Naive B cell (primary cell): ENCODE results near the gene ADSS1. TPM values are rescaled to one million over a fixed set of nuclear protein-coding genes. Genes with fewer than 3 reads are reported as not detected.

Experiments
- ATAC-seq, 2 donors: fragments of 150-1000 bp; cut with Tn5 transposase; 2 replicates each; pipeline ENCODE4 v1.10.0; 2021; ENCODE audit warnings: low read depth in 2 of 2, mild to moderate bottlenecking in 2 of 2, moderate library complexity in 2 of 2
- DNase-seq: peaks from one replicate; pipeline ENCODE4 v3.0.0; 2022
- H3K27ac Mint-ChIP-seq, 6 donors: one replicate each; pipeline ENCODE4 v1.8.0; 2020 to 2022; ENCODE audit warnings: mild to moderate bottlenecking in 6 of 6, mixed read lengths in 6 of 6, moderate library complexity in 5 of 6, inconsistent platforms in 2 of 6
- H3K27me3 Mint-ChIP-seq, 3 donors: one replicate each; pipeline ENCODE4 v1.8.0; 2021 to 2022; ENCODE audit warnings: mixed read lengths in 3 of 3, mild to moderate bottlenecking in 1 of 3
- H3K36me3 Mint-ChIP-seq, 2 donors: one replicate each; pipeline ENCODE4 v1.8.0; 2020 to 2022; ENCODE audit warnings: mixed read lengths in 2 of 2, inconsistent platforms in 1 of 2, mild to moderate bottlenecking in 1 of 2
- H3K4me1 Mint-ChIP-seq, 3 donors: one replicate each; pipeline ENCODE4 v1.8.0; 2020 to 2022; ENCODE audit warnings: mixed read lengths in 3 of 3, inconsistent platforms in 1 of 3, mild to moderate bottlenecking in 1 of 3, moderate library complexity in 1 of 3
- H3K4me3 Mint-ChIP-seq, 8 donors: one replicate each; pipeline ENCODE4 v1.8.0; 2020 to 2022; ENCODE audit warnings: mild to moderate bottlenecking in 8 of 8, mixed read lengths in 8 of 8, moderate library complexity in 8 of 8, inconsistent platforms in 2 of 8
- H3K9me3 Mint-ChIP-seq, 7 donors: one replicate each; pipeline ENCODE4 v1.8.0; 2020 to 2022; ENCODE audit warnings: mixed read lengths in 7 of 7, mild to moderate bottlenecking in 5 of 7, inconsistent platforms in 2 of 7, moderate library complexity in 1 of 7
- polyA plus RNA-seq, 6 donors: library from polyadenylated mRNA; unstranded; fragments of 300-500 nt; fragmentation: Illumina TruSeq; gene quantifications; one replicate each; pipeline ENCODE4 v1.2.3, GENCODE V29; 2021; ENCODE audit warnings: low read depth in 6 of 6

Gene ADSS1
- polyA plus RNA-seq, 6 donors from 2014 or later, result 0.17 to 0.29 TPM; not detected in 4

DNA sequence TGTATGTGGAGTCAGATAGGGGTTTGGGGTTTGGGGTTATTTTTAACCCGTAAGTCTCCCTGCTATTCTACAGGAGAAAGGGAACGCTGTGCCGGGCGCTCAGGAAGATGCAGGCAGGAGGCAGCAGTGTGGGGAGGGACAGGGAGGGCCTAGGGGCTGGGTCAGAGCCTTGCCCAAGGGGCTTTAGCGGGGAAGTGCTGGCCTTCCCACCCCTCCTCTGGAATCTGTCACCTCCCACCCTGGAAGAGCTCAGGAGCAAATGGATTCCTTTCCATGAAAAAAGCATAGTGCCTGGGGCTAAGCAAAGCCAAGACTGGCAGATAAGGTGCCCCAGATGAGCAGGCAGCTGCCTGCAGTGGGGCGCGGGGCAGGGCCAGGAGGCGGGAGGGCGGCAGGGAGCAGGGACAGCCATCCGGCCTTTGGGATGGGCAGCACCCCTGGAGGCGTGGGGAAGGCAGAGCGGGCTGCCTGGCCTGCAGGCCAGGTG, 41.9 kb upstream of the ADSS1 start:
- Mint-ChIP-seq H3K9me3 (no peaks in the 10 kb centered on the region), H3K27ac (no peak overlapping the region), H3K4me3 (no peak overlapping the region), H3K4me1 (peaks cover 50 to 72% (median 53%) of the 10 kb centered on the region in 3 donors), H3K36me3 (no peaks in the 10 kb centered on the region), H3K27me3 (no peaks in the 10 kb centered on the region)
- ATAC-seq, result no peak
- no peak for DNase-seq

- H3K27me3 Mint-ChIP-seq, result no peaks in the 10 kb centered on the region
- no peaks in the 10 kb centered on the region for H3K9me3 Mint-ChIP-seq
- no peak for ATAC-seq
- H3K4me1 Mint-ChIP-seq, result peaks cover 52 to 74% (median 55%) of the 10 kb centered on the region in 3 donors
- no peak overlapping the region for H3K4me3 Mint-ChIP-seq
- no peaks in the 10 kb centered on the region for H3K36me3 Mint-ChIP-seq
- H3K27ac Mint-ChIP-seq, result peak overlapping the region in 3 of 6 donors; percentile 3 to 36 (median 5)
- DNase-seq, result no peak
Measured at GRCh38 chr14:104683653-104684448, 40.2 kb upstream of the ADSS1 start.

- Mint-ChIP-seq H3K27me3 (no peaks in the 10 kb centered on the region), H3K9me3 (no peaks in the 10 kb centered on the region), H3K36me3 (no peaks in the 10 kb centered on the region), H3K4me1 (peaks cover 52 to 76% (median 55%) of the 10 kb centered on the region in 3 donors), H3K27ac (peak overlapping the region in 1 of 6 donors; percentile 15), H3K4me3 (no peak overlapping the region)
- DNase-seq, result no peak
- ATAC-seq, result no peak
Measured at GRCh38 chr14:104684449-104684821, 39.6 kb upstream of the ADSS1 start.

- Mint-ChIP-seq H3K27ac (peak overlapping the region in 1 of 6 donors; percentile 64), H3K27me3 (no peaks in the 10 kb centered on the region), H3K4me3 (peak overlapping the region in 4 of 8 donors; percentile 36 to 70 (median 54)), H3K4me1 (peaks cover 50 to 67% (median 55%) of the 10 kb centered on the region in 3 donors), H3K9me3 (no peaks in the 10 kb centered on the region), H3K36me3 (no peaks in the 10 kb centered on the region)
- ATAC-seq (no peak), DNase-seq (no peak)
Measured at GRCh38 chr14:104685216-104685997, 38.6 kb upstream of the ADSS1 start.

DNA sequence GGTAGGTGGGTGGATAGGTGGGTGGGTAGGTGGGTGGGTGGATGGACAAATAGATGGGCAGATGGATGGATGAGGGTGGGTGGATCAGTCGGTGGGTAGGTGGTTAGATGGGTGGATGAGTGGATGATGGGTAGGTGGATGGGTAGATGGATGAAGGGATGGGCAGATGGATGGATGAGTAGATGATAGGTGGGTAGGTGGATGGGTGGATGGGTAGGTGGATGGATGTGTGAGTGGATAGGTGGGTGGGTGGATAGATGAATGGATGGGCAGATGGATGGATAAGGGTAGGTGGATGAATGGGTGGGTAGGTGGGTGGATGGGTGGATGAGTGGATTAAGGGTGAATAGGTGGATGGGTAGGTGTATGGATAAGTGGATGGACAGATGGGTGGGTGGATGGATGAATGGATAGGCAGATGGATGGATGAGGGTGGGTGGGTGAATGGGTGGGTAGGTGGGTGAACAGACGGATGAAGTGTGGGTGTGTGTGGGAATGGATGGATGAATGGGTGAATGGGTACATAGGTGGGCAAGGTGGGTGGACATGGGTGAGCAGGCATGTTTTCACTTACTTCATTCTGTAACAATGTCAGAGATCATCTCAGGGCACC, 37.9 kb upstream of the ADSS1 start:
- H3K4me3 Mint-ChIP-seq, result peak overlapping the region in 4 of 8 donors; percentile 49 to 76 (median 57)
- no peak for ATAC-seq
- H3K4me1 Mint-ChIP-seq, result peaks cover 49 to 66% (median 51%) of the 10 kb centered on the region in 3 donors
- no peak for DNase-seq
- no peaks in the 10 kb centered on the region for H3K9me3 Mint-ChIP-seq
- H3K36me3 Mint-ChIP-seq, result no peaks in the 10 kb centered on the region
- H3K27me3 Mint-ChIP-seq, result no peaks in the 10 kb centered on the region
- peak overlapping the region in 3 of 6 donors; percentile 8 to 87 (median 61) for H3K27ac Mint-ChIP-seq

- Mint-ChIP-seq H3K27me3 (no peaks in the 10 kb centered on the region), H3K27ac (peak overlapping the region in 5 of 6 donors; percentile 3 to 61 (median 38)), H3K36me3 (no peaks in the 10 kb centered on the region), H3K4me3 (peak overlapping the region in 7 of 8 donors; percentile 49 to 87 (median 68)), H3K4me1 (peaks cover 41 to 66% (median 49%) of the 10 kb centered on the region in 3 donors), H3K9me3 (no peaks in the 10 kb centered on the region)
- ATAC-seq (no peak), DNase-seq (no peak)
Measured at GRCh38 chr14:104686624-104687517, 37.2 kb upstream of the ADSS1 start.

DNA sequence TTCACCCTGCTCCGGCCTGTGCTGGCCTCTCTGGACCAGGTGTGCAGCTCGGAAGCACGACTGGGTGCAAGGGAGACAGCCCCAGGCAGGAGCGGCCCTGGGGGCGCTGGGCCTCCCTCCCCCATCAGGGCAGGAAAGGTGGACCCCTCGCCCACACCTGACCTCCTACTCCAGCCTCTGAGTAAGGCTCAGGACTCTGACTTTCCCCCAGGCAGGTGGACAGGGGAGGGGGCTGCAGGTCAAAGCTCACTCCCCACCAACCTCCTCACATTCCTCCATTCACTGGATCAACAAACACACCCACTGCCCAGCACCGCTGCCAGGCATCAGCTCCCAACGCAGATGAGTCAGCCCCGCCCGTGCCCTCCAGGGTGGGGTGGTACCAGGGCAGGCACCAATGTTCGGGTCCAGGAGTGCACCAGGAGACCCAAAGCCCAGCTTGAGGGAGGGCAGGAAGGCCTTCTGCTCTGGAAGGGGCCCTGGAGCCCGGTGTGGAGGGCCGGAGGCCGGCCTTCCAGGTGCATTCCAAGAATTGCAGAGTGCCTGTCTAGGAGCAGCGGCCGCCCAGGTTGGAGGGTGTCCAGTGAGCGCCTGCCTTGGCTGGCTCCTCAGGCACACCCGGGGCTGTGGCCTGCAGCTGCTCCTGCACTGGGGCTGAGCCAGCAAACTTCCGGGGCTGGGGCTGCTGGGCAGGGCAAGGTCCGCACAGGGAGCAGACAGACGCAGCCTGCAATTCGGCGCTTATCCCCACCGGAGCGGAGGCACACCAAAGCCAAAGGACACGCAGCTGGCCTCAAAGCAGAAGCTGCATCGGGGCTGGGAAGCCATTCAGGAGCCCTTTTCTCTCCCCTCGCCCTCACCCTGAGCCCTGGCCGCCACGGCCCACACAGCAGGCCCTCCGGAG, 36.2 kb upstream of the ADSS1 start:
- no peaks in the 10 kb centered on the region for H3K27me3 Mint-ChIP-seq
- no peaks in the 10 kb centered on the region for H3K36me3 Mint-ChIP-seq
- H3K4me3 Mint-ChIP-seq, result peak overlapping the region; percentile 51 to 87 (median 73)
- peaks cover 39 to 70% (median 50%) of the 10 kb centered on the region in 3 donors for H3K4me1 Mint-ChIP-seq
- ATAC-seq (no peak), DNase-seq (no peak)
- H3K9me3 Mint-ChIP-seq, result no peaks in the 10 kb centered on the region
- H3K27ac Mint-ChIP-seq, result peak overlapping the region in 4 of 6 donors; percentile 3 to 92 (median 80)

GRCh38 chr14:104688505-104689108, 35.4 kb upstream of the ADSS1 start:
- Mint-ChIP-seq H3K27me3 (no peaks in the 10 kb centered on the region), H3K4me1 (peaks cover 39 to 74% (median 51%) of the 10 kb centered on the region in 3 donors), H3K4me3 (peak overlapping the region; percentile 51 to 87 (median 78)), H3K27ac (peak overlapping the region in 4 of 6 donors; percentile 16 to 91 (median 76)), H3K36me3 (no peaks in the 10 kb centered on the region), H3K9me3 (no peaks in the 10 kb centered on the region)
- no peak for DNase-seq
- peak; percentile 38 to 44 for ATAC-seq

DNA sequence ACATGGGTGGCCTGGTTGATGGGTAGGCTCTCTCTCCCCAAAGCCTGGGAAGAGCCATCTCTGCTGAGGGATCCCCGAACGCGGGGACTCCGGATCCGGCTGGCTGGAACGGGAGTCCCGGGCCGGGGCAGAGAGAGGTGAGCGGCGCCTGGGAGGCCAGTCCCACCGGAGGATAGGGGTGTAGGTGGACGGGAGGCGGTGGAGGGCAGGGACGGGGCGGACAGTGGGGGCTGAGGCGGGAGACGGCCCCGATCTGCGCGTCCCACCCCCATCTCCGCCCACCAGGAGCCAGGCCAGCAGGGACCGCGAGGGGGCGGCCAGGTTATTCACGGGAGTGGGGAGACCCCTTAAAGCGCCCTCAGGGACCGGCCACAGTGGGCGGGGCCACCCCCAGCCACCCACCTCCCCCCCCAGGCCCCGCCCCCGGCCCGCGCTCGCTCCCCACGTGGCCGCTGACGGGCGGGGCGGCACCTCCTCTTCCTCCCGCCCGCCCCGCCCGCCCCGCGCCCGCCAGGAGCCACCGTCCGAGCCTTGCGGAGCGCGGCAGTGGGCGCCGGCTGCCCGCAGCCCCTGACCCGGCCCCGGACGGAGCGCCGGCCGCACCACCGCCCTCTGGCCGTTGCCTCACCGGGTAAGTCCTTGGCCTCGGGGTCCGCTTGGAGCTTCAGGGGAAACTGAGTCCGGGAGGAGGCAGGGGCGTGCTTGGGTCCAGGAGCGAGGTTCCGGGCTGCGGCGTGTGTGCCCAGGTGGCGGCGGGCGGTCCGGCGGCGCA, 34.7 kb upstream of the ADSS1 start, which contains the start of gene INF2:
Gene INF2 (plus strand): TSS at position 510 of the 772 bp plus-strand sequence. CDS start 11,748 bp downstream, outside the sequence.
- DNase-seq (peak; percentile 56), ATAC-seq (peak; percentile 68 to 74)
- Mint-ChIP-seq H3K36me3 (no peaks in the 10 kb centered on the region), H3K27ac (peak within 1 kb of the TSS in 4 of 6 donors; percentile 33 to 91 (median 76)), H3K4me3 (peak within 1 kb of the TSS; percentile 70 to 91 (median 81)), H3K9me3 (no peaks in the 10 kb centered on the region), H3K4me1 (peaks cover 40 to 71% (median 53%) of the 10 kb centered on the region in 3 donors), H3K27me3 (no peaks in the 10 kb centered on the region)

GRCh38 chr14:104689881-104690711, 33.9 kb upstream of the ADSS1 start:
- peaks cover 43 to 74% (median 53%) of the 10 kb centered on the region in 3 donors for H3K4me1 Mint-ChIP-seq
- H3K27ac Mint-ChIP-seq, result peak overlapping the region in 3 of 6 donors; percentile 33 to 51 (median 50)
- H3K36me3 Mint-ChIP-seq, result no peaks in the 10 kb centered on the region
- peak overlapping the region; percentile 64 to 91 (median 78) for H3K4me3 Mint-ChIP-seq
- peak; percentile 24 to 32 for ATAC-seq
- no peak for DNase-seq
- no peaks in the 10 kb centered on the region for H3K9me3 Mint-ChIP-seq
- H3K27me3 Mint-ChIP-seq, result no peaks in the 10 kb centered on the region
